Endothelial cell of umbilical vein (primary cell): ENCODE measurements around the gene ITGAX. TPM values are rescaled to one million over a fixed set of nuclear protein-coding genes. Genes with fewer than 3 reads are reported as not detected.

Experiments used
- BruUV-seq: library from RNA; stranded (reverse); fragments of 400-500 nt; replicated peaks from 2 replicates; lab custom pipeline; 2021; lab: Mats Ljungman, UMichigan
- CTCF ChIA-PET: fragments of 300-600, 350-600 bp; sonication (Branson Sonifier 250); formaldehyde crosslinking; loops from one replicate; lab custom pipeline; 2021; ENCODE audit warnings: antibody characterized with exemption, inconsistent platforms; lab: Charles Lee
- POLR2A ChIA-PET: fragments of 300-600, 350-600 bp; sonication (Branson Sonifier 250); formaldehyde crosslinking; loops from one replicate; lab custom pipeline; 2021; ENCODE audit warnings: antibody characterized with exemption, inconsistent platforms; lab: Charles Lee
- DNase-seq: peaks from one replicate; pipeline ENCODE4 v3.0.0-alpha.2; 2011; ENCODE audit warnings: low read depth, low spot score
- FAIRE-seq: peaks from 2 replicates; lab custom pipeline; 2011; peaks lifted over from hg19 to GRCh38; lab: Jason Lieb, UNC
- H2AFZ ChIP-seq: 2 replicates; pipeline ENCODE4 v1.6.0; 2012; ENCODE audit warnings: low read depth, low read length, control low read depth, inconsistent platforms
- H3K27ac ChIP-seq: 2 replicates; pipeline ENCODE4 v1.5.1; 2011; ENCODE audit warnings: low read depth, mild to moderate bottlenecking, control low read depth, low read length, moderate library complexity; ENCODE audit not compliant: insufficient read depth
- H3K27me3 ChIP-seq, 2 experiments: 2 replicates each; pipeline versions ENCODE4 v1.6.0 to v1.6.1; 2011; ENCODE audit warnings: low read length in 2 of 2, mixed read lengths in 1 of 2; ENCODE audit not compliant: control insufficient read depth in 2 of 2, insufficient read depth in 2 of 2
- H3K36me3 ChIP-seq, 2 experiments: 2 replicates in 1 of 2; 3 replicates in 1 of 2; pipeline ENCODE4 v1.5.1; 2011; ENCODE audit warnings: low read length in 2 of 2, mild to moderate bottlenecking in 1 of 2, moderate library complexity in 1 of 2; ENCODE audit not compliant: control insufficient read depth in 2 of 2, insufficient read depth in 2 of 2; ENCODE audit errors: extremely low read depth in 1 of 2
- H3K4me1 ChIP-seq: 3 replicates; pipeline ENCODE4 v1.5.1; 2011; ENCODE audit warnings: mild to moderate bottlenecking, low read length; ENCODE audit not compliant: control insufficient read depth, insufficient read depth; ENCODE audit errors: extremely low read depth
- H3K4me2 ChIP-seq: 2 replicates; pipeline ENCODE4 v1.6.1; 2011; ENCODE audit warnings: low read length, control low read depth, mixed read lengths; ENCODE audit not compliant: insufficient read depth
- H3K4me3 ChIP-seq, 3 experiments: fragments of 200-600 bp in 1 of 3; sonication (generic), shearing (Covaris generic) in 1 of 3; replicated peaks in 1 of 3; 2 replicates each; pipeline ENCODE4 v1.5.1; 2011 to 2016; ENCODE audit warnings: control low read depth in 3 of 3, low read length in 3 of 3, mild to moderate bottlenecking in 2 of 3, inconsistent platforms in 1 of 3, low read depth in 1 of 3, moderate library complexity in 1 of 3; ENCODE audit not compliant: insufficient read depth in 1 of 3
- H3K79me2 ChIP-seq: 2 replicates; pipeline ENCODE4 v1.6.0; 2012; ENCODE audit warnings: low read length, inconsistent platforms; ENCODE audit not compliant: control insufficient read depth, insufficient read depth
- H3K9ac ChIP-seq: replicated peaks from 2 replicates; pipeline ENCODE3; 2011; ENCODE audit warnings: low read length, control low read depth; ENCODE audit not compliant: insufficient read depth; ENCODE audit errors: extremely low read depth
- H3K9me1 ChIP-seq: replicated peaks from 3 replicates; pipeline ENCODE4 v1.6.0; 2011; ENCODE audit warnings: mild to moderate bottlenecking, low read length; ENCODE audit not compliant: control insufficient read depth, insufficient read depth; ENCODE audit errors: extremely low read depth
- H3K9me3 ChIP-seq: replicated peaks from 2 replicates; pipeline ENCODE4 v1.5.1; 2012; ENCODE audit warnings: low read length, inconsistent platforms; ENCODE audit not compliant: control insufficient read depth, insufficient read depth
- H4K20me1 ChIP-seq: replicated peaks from 2 replicates; pipeline ENCODE3; 2011; ENCODE audit warnings: mild to moderate bottlenecking, low read length; ENCODE audit not compliant: control insufficient read depth, insufficient read depth; ENCODE audit errors: extremely low read depth
- GATA2 ChIP-seq: IDR thresholded peaks from 2 replicates; pipeline ENCODE4 v1.7.0; 2011; ENCODE audit warnings: low read depth, mild to moderate bottlenecking, moderate library complexity, mixed read lengths, low read length; ENCODE audit not compliant: insufficient read length, insufficient read depth
- JUN ChIP-seq: IDR thresholded peaks from 2 replicates; pipeline ENCODE4 v1.6.1; 2011; ENCODE audit warnings: borderline replicate concordance, low read depth; ENCODE audit not compliant: insufficient read length, insufficient read depth
- MAX ChIP-seq: IDR thresholded peaks from 2 replicates; pipeline ENCODE4 v1.6.1; 2011; ENCODE audit not compliant: insufficient read depth, insufficient read length
- POLR2A ChIP-seq: IDR thresholded peaks from 2 replicates; pipeline ENCODE4 v1.6.1; 2012; ENCODE audit warnings: low read depth, mild to moderate bottlenecking, control low read depth, low read length
- dilution Hi-C: fragments of 300-500 bp; cut with MboI; formaldehyde crosslinking; loops from one replicate; pipeline ENCODE4 v1.15.0; 2019; ENCODE audit warnings: low sequenced_read_pairs; ENCODE audit not compliant: extremely low pct_ligation_motif_present
- intact Hi-C: fragments of 100-400 bp; cut with micrococcal nuclease; formaldehyde crosslinking; loops from one replicate; pipeline ENCODE4 v1.10.0; 2022
- polyA plus RNA-seq, 4 experiments: library from polyadenylated mRNA; depleted of rRNA in 3 of 4; stranded (reverse) in 3 of 4; unstranded in 1 of 4; fragments of >200 nt; gene quantifications; 2 replicates each; pipeline versions ENCODE4 v1.2.1 to v1.2.3, GENCODE V29; 2011 to 2012; ENCODE audit warnings: missing spikeins in 1 of 4
- total RNA-seq: library from RNA; stranded (reverse); gene quantifications from 2 replicates; pipeline ENCODE4 v1.2.3, GENCODE V29; 2021

The ITGAX gene
- total and polyA plus RNA-seq, 2 donors (not counting 3 experiments of a cell fraction or from before 2014, with no cell fraction given) = 0.18 to 1.4 TPM

DNA sequence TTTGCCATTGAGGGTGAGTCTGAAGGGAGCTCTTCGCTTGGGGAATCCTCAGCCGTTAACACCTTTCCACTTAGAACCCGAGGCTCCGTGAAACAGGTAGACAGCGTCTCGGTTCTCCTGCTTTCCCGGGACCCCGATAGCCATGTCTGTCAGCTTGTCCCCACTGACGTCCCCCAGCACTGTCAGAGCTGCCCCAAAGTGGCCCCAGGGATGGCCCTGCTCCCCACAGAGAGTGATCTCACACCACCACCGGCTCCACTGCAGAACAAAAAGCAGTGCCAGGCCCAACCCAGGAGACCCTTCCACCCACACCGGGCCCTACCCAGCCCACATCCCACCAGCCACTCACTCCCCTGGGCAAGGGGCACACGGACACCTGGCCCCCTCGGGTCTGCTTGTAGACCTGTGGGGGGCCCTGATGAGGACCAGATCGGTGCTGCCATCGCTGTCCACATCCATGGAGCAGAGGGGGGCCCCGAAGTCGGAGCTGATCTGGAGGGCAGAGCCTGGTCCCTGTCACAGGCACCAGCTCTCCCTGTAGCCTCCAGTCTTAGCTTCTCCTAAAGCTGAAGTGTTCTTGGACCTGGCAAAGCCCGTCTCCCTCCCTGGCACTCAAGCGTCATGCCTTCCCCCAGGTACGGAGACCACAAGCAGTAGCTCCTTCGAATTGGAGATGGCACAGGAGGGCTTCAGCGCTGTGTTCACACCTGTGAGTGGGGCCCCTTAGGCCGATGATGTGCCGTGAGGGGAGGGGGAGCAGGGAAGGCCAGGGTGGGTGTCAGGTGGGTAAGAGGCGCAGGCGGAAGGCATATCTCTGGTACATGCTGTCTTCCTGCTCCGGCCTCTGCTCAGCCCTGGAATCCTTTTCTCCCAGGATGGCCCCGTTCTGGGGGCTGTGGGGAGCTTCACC lies 6.5 kb downstream of the ITGAX start:
- H4K20me1 ChIP-seq = no peaks in the 10 kb centered on the region
- no peak overlapping the region for H3K4me3 ChIP-seq
- no peak for DNase-seq
- no peak overlapping the region for H3K4me2 ChIP-seq
- H3K36me3 ChIP-seq = no peaks in the 10 kb centered on the region
- CTCF ChIA-PET = interaction anchor here (1.0 kb wide), 1 partner anchor 9 kb away, joined by 4 read pairs; no protein-coding TSS in a partner anchor
- H3K9me3 ChIP-seq = no peaks in the 10 kb centered on the region
- no peaks in the 10 kb centered on the region for H3K27me3 ChIP-seq
- H3K79me2 ChIP-seq = no peaks in the 10 kb centered on the region
- dilution Hi-C loops (no loop called here), intact Hi-C loops (no loop called here)
- no peak overlapping the region for H3K27ac ChIP-seq
- POLR2A ChIA-PET = no interaction called here
- TF ChIP-seq POLR2A (no peak), MAX (no peak), GATA2 (no peak), JUN (no peak)
- no peaks in the 10 kb centered on the region for H3K4me1 ChIP-seq
- H3K9me1 ChIP-seq = no peaks in the 10 kb centered on the region
- no peak for FAIRE-seq
- H2AFZ ChIP-seq = no peak overlapping the region
- no TSS peak for BruUV-seq
- H3K9ac ChIP-seq = no peak overlapping the region

- dilution Hi-C loops = no loop called here
- no peak for FAIRE-seq
Observed at GRCh38 chr16:31362476-31363405, 7.8 kb downstream of the ITGAX start.

More at GRCh38 chr16:31362476-31363405, 7.8 kb downstream of the ITGAX start:
- no peaks in the 10 kb centered on the region for H3K4me1 ChIP-seq
- no peak for DNase-seq
- no peaks in the 10 kb centered on the region for H3K27me3 ChIP-seq
- TF ChIP-seq GATA2 (no peak), MAX (no peak)
- no peaks in the 10 kb centered on the region for H4K20me1 ChIP-seq
- intact Hi-C loops = no loop called here
- no peak overlapping the region for H3K4me2 ChIP-seq
- no peaks in the 10 kb centered on the region for H3K9me1 ChIP-seq
- no peak overlapping the region for H3K27ac ChIP-seq
- ChIA-PET CTCF (no interaction called here), POLR2A (no interaction called here)
- no TSS peak for BruUV-seq
- no peaks in the 10 kb centered on the region for H3K79me2 ChIP-seq
- no peak overlapping the region for H3K9ac ChIP-seq
- no peak overlapping the region for H2AFZ ChIP-seq
- H3K36me3 ChIP-seq = no peaks in the 10 kb centered on the region
- no peak overlapping the region for H3K4me3 ChIP-seq
- H3K9me3 ChIP-seq = no peaks in the 10 kb centered on the region
